ENCODE measurements around the gene LRRTM4. TPM values are rescaled to one million over a fixed set of nuclear protein-coding genes. Genes with fewer than 3 reads are reported as not detected.
A peak's percentile ranks its signal among the peaks of the same experiment; 100 is the strongest.
"Not testable (repeated sequence)": the region's sequence is repeated elsewhere in the genome, so short reads cannot be mapped to it uniquely, and the experiment has no call there.

The LRRTM4 gene
- total RNA-seq, 1 experiment from 2014 or later, result 12.0 TPM

GRCh38 chr2:77179297-77179696, 342.9 kb downstream of the LRRTM4 start:
- no peak overlapping the region for H4K91ac ChIP-seq (ENCODE audit: insufficient read length, low read depth, low read length)
- no peak overlapping the region for H2BK120ac ChIP-seq (ENCODE audit: low read depth, low read length, poor library complexity, severe bottlenecking)
- no peak overlapping the region for H2BK12ac ChIP-seq (ENCODE audit: insufficient read length, low read depth, low read length)
- H3K4me2 ChIP-seq (ENCODE audit: insufficient read depth, insufficient read length, low read length), result no peak overlapping the region
- no peaks in the 10 kb centered on the region for H3K79me2 ChIP-seq (ENCODE audit: insufficient read depth, low read length)
- Mint-ChIP-seq H3K4me1 (peaks cover 3 to 4% of the 10 kb centered on the region in 2 experiments; a peak in 2 of 4 replicates), H3K9me3 (peaks cover 6 to 14% of the 10 kb centered on the region in 2 experiments; a peak in 4 of 5 replicates), H3K4me3 (no peak overlapping the region), H3K36me3 (ENCODE audit: insufficient read depth in 1 of 3, low read depth in 3 of 3) (peaks cover 0 to 2% (median 0%) of the 10 kb centered on the region in 3 experiments; a peak in 2 of 7 replicates), H3K27me3 (ENCODE audit: low read depth) (no peaks in the 10 kb centered on the region), H3K27ac (no peak overlapping the region)
- no peak overlapping the region for H3K56ac ChIP-seq (ENCODE audit: insufficient read length, low read depth, low read length)
- H3K9ac ChIP-seq (ENCODE audit: extremely low read depth, insufficient read length, low read length), result no peak overlapping the region
- no peak overlapping the region for H2BK20ac ChIP-seq (ENCODE audit: low read depth, low read length, poor library complexity, severe bottlenecking)
- no peaks in the 10 kb centered on the region for H3K27me3 ChIP-seq (ENCODE audit: insufficient read depth, low read length)
- H3K27ac ChIP-seq (ENCODE audit: insufficient read length, low read depth, low read length), result no peak overlapping the region
- H4K20me1 ChIP-seq (ENCODE audit: control insufficient read depth, insufficient read depth, insufficient read length), result no peaks in the 10 kb centered on the region
- no CpG with 5 or more reads among the region's 5 CpGs for WGBS (ENCODE audit: extremely low coverage, insufficient read length, low lambda C conversion rate)
- H3K9me3 ChIP-seq (ENCODE audit: control insufficient read depth, low read depth, low read length), result no peaks in the 10 kb centered on the region
- no peak for DNase-seq
- H3K79me1 ChIP-seq (ENCODE audit: insufficient read depth, low read depth, low read length, poor library complexity, severe bottlenecking), result no peaks in the 10 kb centered on the region
- no peak for TF ChIP-seq CTCF (conservative IDR thresholded peaks at IDR 0.05)
- no peak overlapping the region for H4K5ac ChIP-seq (ENCODE audit: insufficient read length, low read depth, low read length)
- H2AK5ac ChIP-seq (ENCODE audit: insufficient read length, low read length), result no peak overlapping the region
- no peak overlapping the region for H3K14ac ChIP-seq (ENCODE audit: insufficient read depth, low read length)
- H2BK15ac ChIP-seq (ENCODE audit: low read depth, low read length), result no peak overlapping the region
- H3K18ac ChIP-seq (ENCODE audit: insufficient read length, low read depth, low read length), result no peak overlapping the region
- no peak overlapping the region for H2AFZ ChIP-seq (ENCODE audit: low read length)
- no peak overlapping the region for H2BK5ac ChIP-seq (ENCODE audit: insufficient read length, low read length)
- no peak overlapping the region for H3K23ac ChIP-seq (ENCODE audit: insufficient read length, low read depth, low read length)
- no peak overlapping the region for H3K4ac ChIP-seq (ENCODE audit: low read depth, low read length)
- H3K4me1 ChIP-seq (ENCODE audit: insufficient read depth, low read length), result no peaks in the 10 kb centered on the region
- H3K23me2 ChIP-seq (ENCODE audit: insufficient read length, low read depth, low read length, poor library complexity, severe bottlenecking), result no peaks in the 10 kb centered on the region
- no peak overlapping the region for H3T11ph ChIP-seq (ENCODE audit: low read length)
- no peak overlapping the region for H4K8ac ChIP-seq (replicated peaks; ENCODE audit: insufficient read length, low read depth, low read length)

DNA sequence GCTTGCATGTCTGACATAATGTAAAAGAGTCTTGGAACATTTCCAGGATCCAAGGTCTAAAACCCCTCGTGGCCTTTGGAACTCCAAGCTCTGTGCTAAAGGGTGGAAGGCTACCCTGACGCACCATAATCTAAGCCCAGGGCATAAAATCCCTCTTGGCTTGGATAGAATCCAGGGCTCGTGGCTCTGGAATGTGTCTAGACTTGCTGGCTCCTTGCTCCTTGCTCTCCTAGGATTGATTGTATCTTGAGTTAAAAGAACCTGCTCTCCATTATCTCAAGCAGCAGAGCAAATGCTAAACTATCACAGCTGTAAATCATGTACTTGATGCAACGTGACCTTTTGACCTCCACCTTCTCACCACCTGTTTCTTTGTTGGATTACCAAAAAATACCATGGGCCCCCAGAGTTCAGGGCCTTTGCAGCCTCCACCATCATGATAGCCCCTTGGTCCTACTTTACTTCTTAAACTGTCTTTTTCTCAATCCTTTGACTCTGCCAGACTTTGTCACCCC, 346.9 kb downstream of the LRRTM4 start:
- H4K8ac ChIP-seq (replicated peaks; ENCODE audit: insufficient read length, low read depth, low read length); H3K23me2 ChIP-seq (ENCODE audit: insufficient read length, low read depth, low read length, poor library complexity, severe bottlenecking); H3T11ph ChIP-seq (ENCODE audit: low read length); H3K79me2 ChIP-seq (ENCODE audit: insufficient read depth, low read length); H3K79me1 ChIP-seq (ENCODE audit: insufficient read depth, low read depth, low read length, poor library complexity, severe bottlenecking); H3K27me3 Mint-ChIP-seq (ENCODE audit: low read depth); H3K9me3 Mint-ChIP-seq; H3K4me2 ChIP-seq (ENCODE audit: insufficient read depth, insufficient read length, low read length); DNase-seq; H3K27ac ChIP-seq (ENCODE audit: insufficient read length, low read depth, low read length); H2AFZ ChIP-seq (ENCODE audit: low read length); H4K91ac ChIP-seq (ENCODE audit: insufficient read length, low read depth, low read length); H3K14ac ChIP-seq (ENCODE audit: insufficient read depth, low read length); H4K5ac ChIP-seq (ENCODE audit: insufficient read length, low read depth, low read length); H3K4me1 ChIP-seq (ENCODE audit: insufficient read depth, low read length); H2BK5ac ChIP-seq (ENCODE audit: insufficient read length, low read length); H3K4me3 Mint-ChIP-seq; H2BK15ac ChIP-seq (ENCODE audit: low read depth, low read length); H3K23ac ChIP-seq (ENCODE audit: insufficient read length, low read depth, low read length); H3K9me3 ChIP-seq (ENCODE audit: control insufficient read depth, low read depth, low read length); H3K56ac ChIP-seq (ENCODE audit: insufficient read length, low read depth, low read length); H3K36me3 Mint-ChIP-seq (ENCODE audit: insufficient read depth in 1 of 3, low read depth in 3 of 3); H3K4me1 Mint-ChIP-seq; H3K9ac ChIP-seq (ENCODE audit: extremely low read depth, insufficient read length, low read length); H3K27me3 ChIP-seq (ENCODE audit: insufficient read depth, low read length); H2BK12ac ChIP-seq (ENCODE audit: insufficient read length, low read depth, low read length); H2AK5ac ChIP-seq (ENCODE audit: insufficient read length, low read length); H3K18ac ChIP-seq (ENCODE audit: insufficient read length, low read depth, low read length); H4K20me1 ChIP-seq (ENCODE audit: control insufficient read depth, insufficient read depth, insufficient read length); H2BK120ac ChIP-seq (ENCODE audit: low read depth, low read length, poor library complexity, severe bottlenecking); H3K4ac ChIP-seq (ENCODE audit: low read depth, low read length); H2BK20ac ChIP-seq (ENCODE audit: low read depth, low read length, poor library complexity, severe bottlenecking): not testable (repeated sequence)
- peak overlapping the region in 2 of 3 experiments; percentile 3 to 24; a peak in 3 of 7 replicates for H3K27ac Mint-ChIP-seq
- no CpG with 5 or more reads among the region's 4 CpGs for WGBS (ENCODE audit: extremely low coverage, insufficient read length, low lambda C conversion rate)
